Fibroblast of lung (primary cell): ENCODE data around the gene BCAT1. TPM values are rescaled to one million over a fixed set of nuclear protein-coding genes. Genes with fewer than 3 reads are reported as not detected.

ENCODE experiments used
- DNase-seq, 2 donors: peaks; one replicate each; pipeline versions ENCODE4 v3.0.0 to v3.0.0-alpha.2; 2010; ENCODE audit warnings: low read depth in 2 of 2
- H2AFZ ChIP-seq: 2 replicates; pipeline ENCODE4 v1.5.1; 2012; ENCODE audit warnings: low read length, control low read depth, inconsistent platforms
- H3K27ac ChIP-seq: 2 replicates; pipeline ENCODE4 v1.5.1; 2011; ENCODE audit warnings: low read length, control low read depth; ENCODE audit not compliant: insufficient read depth
- H3K27me3 ChIP-seq: 2 replicates; pipeline ENCODE4 v1.5.1; 2011; ENCODE audit warnings: mild to moderate bottlenecking, low read length; ENCODE audit not compliant: control insufficient read depth, insufficient read depth
- H3K36me3 ChIP-seq: 2 replicates; pipeline ENCODE4 v1.5.1; 2011; ENCODE audit warnings: low read length; ENCODE audit not compliant: control insufficient read depth, insufficient read depth
- H3K4me1 ChIP-seq: 2 replicates; pipeline ENCODE4 v1.5.1; 2011; ENCODE audit warnings: low read length; ENCODE audit not compliant: control insufficient read depth, insufficient read depth; ENCODE audit errors: extremely low read depth
- H3K4me2 ChIP-seq: 2 replicates; pipeline ENCODE4 v1.5.1; 2011; ENCODE audit warnings: low read length, control low read depth; ENCODE audit not compliant: insufficient read depth; ENCODE audit errors: extremely low read depth
- H3K4me3 ChIP-seq, 4 experiments: fragments of 200-600 bp in 1 of 4; sonication (generic) in 1 of 4; replicated peaks in 1 of 4; 2 replicates each; pipeline ENCODE4 v1.5.1; 2011 to 2016; ENCODE audit warnings: low read length in 4 of 4, low read depth in 3 of 4, mild to moderate bottlenecking in 3 of 4, control low read depth in 2 of 4, inconsistent platforms in 1 of 4, mixed read lengths in 1 of 4; ENCODE audit not compliant: insufficient read depth in 1 of 4; ENCODE audit errors: control extremely low read depth in 1 of 4
- H3K79me2 ChIP-seq: 2 replicates; pipeline ENCODE4 v1.5.1; 2012; ENCODE audit warnings: mild to moderate bottlenecking, low read length, inconsistent platforms; ENCODE audit not compliant: control insufficient read depth, insufficient read depth
- H3K9ac ChIP-seq: 2 replicates; pipeline ENCODE4 v1.5.1; 2011; ENCODE audit warnings: mild to moderate bottlenecking, low read length, control low read depth; ENCODE audit not compliant: insufficient read depth
- H3K9me3 ChIP-seq: 2 replicates; pipeline ENCODE4 v1.5.1; 2012; ENCODE audit warnings: low read depth, low read length; ENCODE audit not compliant: control insufficient read depth, insufficient read depth
- H4K20me1 ChIP-seq: 2 replicates; pipeline ENCODE4 v1.5.1; 2011; ENCODE audit warnings: low read length; ENCODE audit not compliant: control insufficient read depth, insufficient read depth; ENCODE audit errors: extremely low read depth
- EZH2 ChIP-seq: IDR thresholded peaks from 2 replicates; pipeline ENCODE4 v1.5.1; 2012; ENCODE audit warnings: low read length, control low read depth, mild to moderate bottlenecking; ENCODE audit errors: missing control alignments
- polyA plus RNA-seq, 2 donors: library from polyadenylated mRNA; depleted of rRNA in 1 of 2; stranded (reverse) in 1 of 2; unstranded in 1 of 2; fragments of >200 nt; gene quantifications; 2 replicates each; pipeline ENCODE4 v1.2.1, GENCODE V29; 2011 to 2012; ENCODE audit warnings: missing spikeins in 1 of 2
- total RNA-seq: library from RNA; depleted of rRNA; stranded (reverse); fragments of >200 nt; gene quantifications from 2 replicates; pipeline ENCODE4 v1.2.1, GENCODE V29; 2014
- TF ChIP-seq, protein P1 (sequence below), 2 donors: IDR thresholded peaks in 1 of 2; conservative IDR thresholded peaks in 1 of 2; 1 replicate in 1 of 2; 2 replicates in 1 of 2; pipeline ENCODE4 v1.5.1; 2011 to 2012; ENCODE audit warnings: low read length in 2 of 2, control low read depth in 1 of 2, inconsistent platforms in 1 of 2, low read depth in 1 of 2, mild to moderate bottlenecking in 1 of 2

Gene BCAT1
- total and polyA plus RNA-seq, 2 donors (not counting 1 experiment from before 2014, with no cell fraction given) = 27.8 to 162 TPM

- peak; percentile 32 to 45 for DNase-seq
- no peak overlapping the region for H3K4me3 ChIP-seq
- peaks cover 10% of the 10 kb centered on the region for H3K4me1 ChIP-seq
- no peaks in the 10 kb centered on the region for H4K20me1 ChIP-seq
- H3K27ac ChIP-seq = no peak overlapping the region
- H3K4me2 ChIP-seq = peak overlapping the region; percentile 26
- no peak overlapping the region for H2AFZ ChIP-seq
- no peak overlapping the region for H3K9ac ChIP-seq
- no peaks in the 10 kb centered on the region for H3K9me3 ChIP-seq
- H3K79me2 ChIP-seq = no peaks in the 10 kb centered on the region
- H3K27me3 ChIP-seq = no peaks in the 10 kb centered on the region
- no peak for TF ChIP-seq EZH2
- TF ChIP-seq, protein P1, sequence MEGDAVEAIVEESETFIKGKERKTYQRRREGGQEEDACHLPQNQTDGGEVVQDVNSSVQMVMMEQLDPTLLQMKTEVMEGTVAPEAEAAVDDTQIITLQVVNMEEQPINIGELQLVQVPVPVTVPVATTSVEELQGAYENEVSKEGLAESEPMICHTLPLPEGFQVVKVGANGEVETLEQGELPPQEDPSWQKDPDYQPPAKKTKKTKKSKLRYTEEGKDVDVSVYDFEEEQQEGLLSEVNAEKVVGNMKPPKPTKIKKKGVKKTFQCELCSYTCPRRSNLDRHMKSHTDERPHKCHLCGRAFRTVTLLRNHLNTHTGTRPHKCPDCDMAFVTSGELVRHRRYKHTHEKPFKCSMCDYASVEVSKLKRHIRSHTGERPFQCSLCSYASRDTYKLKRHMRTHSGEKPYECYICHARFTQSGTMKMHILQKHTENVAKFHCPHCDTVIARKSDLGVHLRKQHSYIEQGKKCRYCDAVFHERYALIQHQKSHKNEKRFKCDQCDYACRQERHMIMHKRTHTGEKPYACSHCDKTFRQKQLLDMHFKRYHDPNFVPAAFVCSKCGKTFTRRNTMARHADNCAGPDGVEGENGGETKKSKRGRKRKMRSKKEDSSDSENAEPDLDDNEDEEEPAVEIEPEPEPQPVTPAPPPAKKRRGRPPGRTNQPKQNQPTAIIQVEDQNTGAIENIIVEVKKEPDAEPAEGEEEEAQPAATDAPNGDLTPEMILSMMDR (conservative IDR thresholded peaks at IDR 0.05 in 1 of 2, IDR thresholded peaks at IDR 0.05 in 1 of 2; ENCODE audit: low read depth in 1 of 2, low read length in 2 of 2) = peak in 1 of 2 donors; percentile 11
- H3K36me3 ChIP-seq = no peaks in the 10 kb centered on the region
Measured at GRCh38 chr12:24780697-24781368, 168.1 kb downstream of the BCAT1 start.

- Histone ChIP-seq H3K27ac (no peak overlapping the region), H3K27me3 (no peaks in the 10 kb centered on the region), H3K4me1 (peaks cover 10% of the 10 kb centered on the region), H3K79me2 (no peaks in the 10 kb centered on the region), H2AFZ (no peak overlapping the region), H3K9me3 (no peaks in the 10 kb centered on the region), H3K36me3 (no peaks in the 10 kb centered on the region), H4K20me1 (no peaks in the 10 kb centered on the region), H3K9ac (no peak overlapping the region), H3K4me2 (no peak overlapping the region), H3K4me3 (no peak overlapping the region)
- TF ChIP-seq EZH2 = no peak
- TF ChIP-seq, protein P1 (conservative IDR thresholded peaks at IDR 0.05 in 1 of 2, IDR thresholded peaks at IDR 0.05 in 1 of 2; ENCODE audit: low read depth in 1 of 2, low read length in 2 of 2) = peak; percentile 42 to 52
- peak; percentile 48 to 80 for DNase-seq
Measured at GRCh38 chr12:24778486-24779304, 170.2 kb downstream of the BCAT1 start.

DNA sequence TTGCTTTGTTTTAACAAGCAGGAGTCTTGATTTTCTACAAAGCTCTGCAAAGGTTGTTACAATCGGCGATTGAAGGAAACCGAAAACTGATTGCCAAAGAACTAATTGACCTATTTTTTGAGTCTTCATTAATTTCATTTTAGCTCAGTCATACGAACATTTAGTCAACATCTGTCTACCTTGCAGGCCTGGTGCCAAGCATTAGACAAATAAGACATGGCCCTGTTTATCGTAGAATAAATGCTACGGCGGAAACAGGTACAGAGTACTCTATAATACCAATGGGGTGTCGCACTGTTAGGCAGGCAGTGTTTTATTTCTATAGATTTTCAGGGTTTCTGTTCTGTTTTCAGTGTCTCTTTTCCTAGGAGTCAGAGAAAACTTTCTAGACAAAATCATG lies 171.5 kb downstream of the BCAT1 start:
- Histone ChIP-seq H3K9me3 (no peaks in the 10 kb centered on the region), H3K27ac (no peak overlapping the region), H3K27me3 (no peaks in the 10 kb centered on the region), H3K4me3 (no peak overlapping the region), H3K36me3 (no peaks in the 10 kb centered on the region), H3K4me2 (no peak overlapping the region), H3K4me1 (peaks cover 10% of the 10 kb centered on the region), H4K20me1 (no peaks in the 10 kb centered on the region), H3K79me2 (no peaks in the 10 kb centered on the region), H3K9ac (no peak overlapping the region), H2AFZ (no peak overlapping the region)
- TF ChIP-seq, protein P1 (conservative IDR thresholded peaks at IDR 0.05 in 1 of 2, IDR thresholded peaks at IDR 0.05 in 1 of 2; ENCODE audit: low read depth in 1 of 2, low read length in 2 of 2) = no peak
- TF ChIP-seq EZH2 = no peak
- DNase-seq = no peak
